AG04450 (cell line): Measurements from ENCODE around the gene DOHH. TPM values are rescaled to one million over a fixed set of nuclear protein-coding genes. Genes with fewer than 3 reads are reported as not detected.
A peak's percentile ranks its signal among the peaks of the same experiment; 100 is the strongest.
"Not testable (repeated sequence)": the region's sequence is repeated elsewhere in the genome, so short reads cannot be mapped to it uniquely, and the experiment has no call there.

ENCODE experiments used
- CTCF ChIA-PET: fragments of 300-600, 350-600 bp; formaldehyde crosslinking; extraction: SDS; loops from one replicate; lab custom pipeline; 2022; ENCODE audit warnings: antibody characterized with exemption, inconsistent platforms; lab: Charles Lee
- POLR2A ChIA-PET: fragments of 350-600 bp; formaldehyde crosslinking; extraction: SDS; loops from one replicate; lab custom pipeline; 2021; ENCODE audit warnings: antibody characterized with exemption, inconsistent platforms; lab: Yijun Ruan, JAX
- DNase-seq: peaks from one replicate; pipeline ENCODE4 v3.0.0-alpha.2; 2011; ENCODE audit warnings: low read depth, low spot score
- H3K27ac ChIP-seq: one replicate; pipeline ENCODE4 v1.5.1; 2012; ENCODE audit warnings: low read depth, low read length, control low read depth
- H3K27me3 ChIP-seq: one replicate; pipeline ENCODE4 v1.6.0; 2012; ENCODE audit warnings: low read length; ENCODE audit not compliant: control insufficient read depth, insufficient read depth
- H3K4me3 ChIP-seq: 2 replicates; pipeline ENCODE4 v1.5.1; 2011; ENCODE audit warnings: mild to moderate bottlenecking, low read depth, low read length, control low read depth
- H3K9me3 ChIP-seq: 2 replicates; pipeline ENCODE4 v1.5.1; 2012; ENCODE audit warnings: low read length; ENCODE audit not compliant: control insufficient read depth, insufficient read depth
- CTCF ChIP-seq: IDR thresholded peaks from 2 replicates; pipeline ENCODE4 v1.5.1; 2011; ENCODE audit warnings: low read depth, low read length, control low read depth, inconsistent platforms
- polyA plus RNA-seq: library from polyadenylated mRNA; depleted of rRNA; stranded (reverse); fragments of >200 nt; gene quantifications from 2 replicates; pipeline ENCODE4 v1.2.3, GENCODE V29; 2011

Gene DOHH
- polyA plus RNA-seq, 1 experiment, result 3.4 TPM

DNA sequence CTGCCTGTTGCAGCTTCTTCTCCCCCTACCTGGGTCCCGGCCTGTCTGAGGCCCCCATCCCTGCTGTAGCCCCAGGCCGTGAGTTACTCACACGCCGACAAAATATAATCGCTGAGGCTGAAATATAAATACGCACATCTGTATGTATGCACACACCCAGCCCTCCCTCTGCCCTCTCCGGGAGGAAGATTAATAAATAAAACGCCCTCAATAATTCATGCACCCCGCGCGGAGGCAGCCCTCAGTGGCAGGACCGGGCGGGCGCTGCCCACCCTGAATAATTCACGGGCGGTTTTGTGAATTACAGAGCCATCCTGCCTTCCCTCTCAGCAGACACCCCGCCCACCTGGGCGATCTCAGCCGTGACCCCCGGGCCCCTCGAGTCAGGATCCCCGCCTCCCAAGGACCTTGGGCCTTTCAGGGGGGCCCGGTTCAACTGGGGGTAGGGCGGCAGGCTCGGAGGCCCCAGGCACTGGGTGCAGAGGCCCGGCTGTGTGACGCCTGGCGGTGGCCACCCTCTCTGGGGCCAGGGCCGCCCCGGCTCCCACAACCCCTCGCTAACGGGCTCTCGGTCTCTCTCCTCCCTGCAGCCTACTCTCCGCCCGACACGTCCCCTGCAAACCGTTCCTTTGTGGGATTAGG lies 44.4 kb downstream of the DOHH start:
- no peak for TF ChIP-seq CTCF
- POLR2A ChIA-PET, result interaction anchor here (0.6 kb wide), 1 partner anchor 13 kb away, joined by 3 read pairs; no protein-coding TSS in a partner anchor
- DNase-seq, result no peak
- no peak overlapping the region for H3K4me3 ChIP-seq
- H3K9me3 ChIP-seq, result no peaks in the 10 kb centered on the region; the same call in 1 of the 2 replicates
- H3K27ac ChIP-seq, result peak overlapping the region; percentile 11
- H3K27me3 ChIP-seq, result no peaks in the 10 kb centered on the region
- CTCF ChIA-PET, result no interaction called here

- ChIA-PET CTCF (interaction anchor here (1.2 kb wide), 1 partner anchor 26 kb away, joined by 3 read pairs; no protein-coding TSS in a partner anchor), POLR2A (interaction anchor here (0.6 kb wide), 1 partner anchor 14 kb away, joined by 3 read pairs; no protein-coding TSS in a partner anchor)
- TF ChIP-seq CTCF, result no peak
- Histone ChIP-seq H3K27me3 (no peaks in the 10 kb centered on the region), H3K4me3 (no peak overlapping the region), H3K27ac (peak overlapping the region; percentile 11), H3K9me3 (no peaks in the 10 kb centered on the region; the same call in 1 of the 2 replicates)
- no peak for DNase-seq
Observed at GRCh38 chr19:3455393-3455955, 45.0 kb downstream of the DOHH start.

DNA sequence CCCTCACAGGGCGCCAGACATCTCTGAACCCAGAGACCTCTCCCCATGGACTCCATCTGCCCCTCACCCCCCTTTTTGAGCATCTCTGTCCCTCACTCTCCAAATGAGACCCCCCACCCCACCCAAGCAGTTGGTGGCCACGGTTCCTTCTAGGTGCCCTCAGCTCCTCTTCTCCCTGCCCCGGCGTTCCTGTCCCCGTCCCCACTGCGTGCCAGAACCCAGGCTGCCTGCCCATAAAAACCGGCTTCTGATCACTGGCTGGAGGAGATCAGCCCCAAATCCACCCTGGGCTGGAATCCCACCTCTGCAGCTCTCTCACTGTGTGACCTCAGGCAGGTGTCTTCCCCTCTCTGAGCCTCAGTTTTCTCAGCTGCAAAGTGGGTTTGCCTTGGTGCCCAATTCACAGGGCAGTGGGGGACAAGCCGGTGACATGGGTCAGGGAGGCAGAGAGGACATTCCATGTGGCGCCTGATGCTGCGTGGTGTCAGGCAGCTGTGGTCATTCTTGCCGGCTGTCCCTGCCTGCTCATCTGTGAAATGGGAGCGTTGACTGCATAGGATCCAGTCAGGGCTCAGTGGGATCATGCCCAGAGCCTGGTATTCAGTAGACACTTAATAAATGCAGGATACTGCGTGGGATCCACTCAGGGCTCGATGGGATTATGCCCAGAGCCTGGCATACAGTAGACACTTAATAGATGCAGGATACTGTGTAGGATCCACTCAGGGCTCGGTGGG lies 45.6 kb downstream of the DOHH start:
- POLR2A ChIA-PET, result no interaction called here
- Histone ChIP-seq H3K27ac (peak overlapping the region; percentile 21), H3K4me3 (no peak overlapping the region), H3K9me3 (no peaks in the 10 kb centered on the region; the same call in 1 of the 2 replicates), H3K27me3 (no peaks in the 10 kb centered on the region)
- TF ChIP-seq CTCF, result no peak
- CTCF ChIA-PET, result interaction anchor here (1.2 kb wide), 1 partner anchor 25 kb away, joined by 3 read pairs; no protein-coding TSS in a partner anchor
- no peak for DNase-seq

DNA sequence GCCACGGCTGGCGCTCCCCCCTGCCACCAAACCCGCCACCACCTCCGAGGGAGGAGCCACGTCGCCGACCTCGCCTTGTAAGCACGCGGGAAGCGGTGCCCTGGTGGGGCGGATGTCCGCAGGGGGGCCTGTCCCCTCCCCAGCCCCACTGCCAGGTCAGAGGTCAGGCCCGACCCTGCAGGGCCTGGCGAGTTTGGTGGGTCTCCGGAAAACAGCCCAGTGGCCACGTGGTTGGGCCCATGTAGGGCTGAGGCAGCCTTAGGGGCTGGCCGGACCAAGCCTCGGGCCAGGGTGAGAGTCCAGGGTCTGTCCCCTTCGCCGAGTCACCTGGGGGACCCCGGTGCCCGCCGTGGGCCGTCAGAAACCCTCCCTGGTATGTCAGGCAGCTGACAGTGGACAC lies 46.6 kb downstream of the DOHH start:
- Histone ChIP-seq H3K27ac (no peak overlapping the region), H3K27me3 (no peaks in the 10 kb centered on the region), H3K9me3 (no peaks in the 10 kb centered on the region; the same call in 1 of the 2 replicates), H3K4me3 (no peak overlapping the region)
- DNase-seq, result no peak
- no peak for TF ChIP-seq CTCF
- ChIA-PET CTCF (no interaction called here), POLR2A (no interaction called here)

DNA sequence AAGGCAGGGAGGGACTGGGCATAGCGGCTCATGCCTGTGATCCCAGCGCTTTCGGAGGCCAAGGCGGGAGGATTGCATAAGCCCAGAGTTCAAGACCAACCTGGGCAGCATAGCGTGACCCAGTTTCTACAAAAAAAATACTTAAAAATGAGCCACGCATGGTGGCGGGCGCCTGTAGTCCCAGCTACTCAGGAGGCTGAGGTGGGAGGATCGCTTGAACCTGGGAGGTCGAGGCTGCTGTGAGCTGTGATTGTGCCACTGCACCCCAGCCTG lies 47.6 kb downstream of the DOHH start:
- CTCF ChIA-PET, POLR2A ChIA-PET: not testable (repeated sequence)

More for the DNA sequence above, 47.6 kb downstream of the DOHH start:
- H3K27me3 ChIP-seq, H3K4me3 ChIP-seq, DNase-seq, H3K9me3 ChIP-seq, H3K27ac ChIP-seq: not testable (repeated sequence)
